Upper lobe of left lung (tissue), 4 donors: ENCODE measurements around the gene GALNT14.

Experiments used
- POLR2A ChIP-seq, 4 donors: fragments of 450-650 bp; IDR thresholded peaks; one replicate each; pipeline ENCODE4 v1.5.1; 2016 to 2017; ENCODE audit warnings: antibody characterized with exemption in 4 of 4, mild to moderate bottlenecking in 2 of 4
- TF ChIP-seq, protein P1 (sequence below), 6 experiments: fragments of 450-650 bp in 4 of 6; fragments of 200-600 bp in 2 of 6; sonication (generic) in 2 of 6; IDR thresholded peaks; one replicate each; pipeline ENCODE4 v1.5.1; 2016 to 2019; ENCODE audit warnings: antibody characterized with exemption in 6 of 6

DNA sequence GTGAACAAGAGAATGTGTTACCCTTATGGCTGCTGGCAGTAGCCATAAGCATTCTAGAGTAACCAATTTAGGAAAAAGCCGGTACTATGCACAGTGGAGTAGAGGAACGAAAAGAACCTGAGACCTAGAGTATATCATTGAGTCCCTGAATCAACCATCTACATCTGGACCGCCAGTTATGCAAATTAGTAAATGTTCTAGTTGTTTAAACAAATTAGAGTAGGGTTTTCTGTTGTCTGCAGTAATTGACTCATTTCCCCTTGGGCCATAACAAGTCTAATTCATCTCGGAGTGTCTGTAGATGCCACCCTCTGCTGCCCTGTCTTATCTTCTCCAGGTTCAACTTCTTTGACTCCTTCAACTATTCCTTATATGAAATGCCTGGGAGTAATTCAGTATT is 270.9 kb downstream of the GALNT14 start:
- TF ChIP-seq, protein P1, sequence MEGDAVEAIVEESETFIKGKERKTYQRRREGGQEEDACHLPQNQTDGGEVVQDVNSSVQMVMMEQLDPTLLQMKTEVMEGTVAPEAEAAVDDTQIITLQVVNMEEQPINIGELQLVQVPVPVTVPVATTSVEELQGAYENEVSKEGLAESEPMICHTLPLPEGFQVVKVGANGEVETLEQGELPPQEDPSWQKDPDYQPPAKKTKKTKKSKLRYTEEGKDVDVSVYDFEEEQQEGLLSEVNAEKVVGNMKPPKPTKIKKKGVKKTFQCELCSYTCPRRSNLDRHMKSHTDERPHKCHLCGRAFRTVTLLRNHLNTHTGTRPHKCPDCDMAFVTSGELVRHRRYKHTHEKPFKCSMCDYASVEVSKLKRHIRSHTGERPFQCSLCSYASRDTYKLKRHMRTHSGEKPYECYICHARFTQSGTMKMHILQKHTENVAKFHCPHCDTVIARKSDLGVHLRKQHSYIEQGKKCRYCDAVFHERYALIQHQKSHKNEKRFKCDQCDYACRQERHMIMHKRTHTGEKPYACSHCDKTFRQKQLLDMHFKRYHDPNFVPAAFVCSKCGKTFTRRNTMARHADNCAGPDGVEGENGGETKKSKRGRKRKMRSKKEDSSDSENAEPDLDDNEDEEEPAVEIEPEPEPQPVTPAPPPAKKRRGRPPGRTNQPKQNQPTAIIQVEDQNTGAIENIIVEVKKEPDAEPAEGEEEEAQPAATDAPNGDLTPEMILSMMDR (IDR thresholded peaks at IDR 0.05): no peak
- TF ChIP-seq POLR2A (IDR thresholded peaks at IDR 0.05): no peak
